Neural progenitor cell (in vitro differentiated cells): Measurements from ENCODE around the gene SERPINI2. TPM values are rescaled to one million over a fixed set of nuclear protein-coding genes. Genes with fewer than 3 reads are reported as not detected.

Experiments
- DNase-seq: peaks from one replicate; pipeline ENCODE4 v3.0.0-alpha.2; 2016; ENCODE audit warnings: low spot score
- H2AFZ ChIP-seq: fragments of 200-600 bp; sonication (generic); replicated peaks from 2 replicates; pipeline ENCODE4 v1.6.1; 2016; ENCODE audit warnings: antibody characterized with exemption
- H3F3A ChIP-seq: fragments of 200-600 bp; sonication (generic); 2 replicates; pipeline ENCODE4 v1.6.1; 2016; ENCODE audit warnings: antibody characterized with exemption, low read depth
- H3K27ac ChIP-seq: fragments of 200-600 bp; sonication (generic); 2 replicates; pipeline ENCODE4 v1.5.1; 2016; ENCODE audit warnings: mild to moderate bottlenecking
- H3K27me3 ChIP-seq: fragments of 200-600 bp; sonication (generic); 2 replicates; pipeline ENCODE4 v1.6.1; 2016; ENCODE audit warnings: mild to moderate bottlenecking, moderate library complexity
- H3K36me3 ChIP-seq: fragments of 200-600 bp; sonication (generic); 2 replicates; pipeline ENCODE4 v1.5.1; 2016
- H3K4me1 ChIP-seq: fragments of 200-600 bp; sonication (generic); 2 replicates; pipeline ENCODE4 v1.6.1; 2016; ENCODE audit warnings: mixed run types
- H3K4me2 ChIP-seq: fragments of 200-600 bp; sonication (generic); 2 replicates; pipeline ENCODE4 v1.6.1; 2016
- H3K4me3 ChIP-seq: fragments of 200-600 bp; sonication (generic); 2 replicates; pipeline ENCODE4 v1.5.1; 2016
- H3K79me2 ChIP-seq: fragments of 200-600 bp; sonication (generic); 2 replicates; pipeline ENCODE4 v1.6.1; 2016; ENCODE audit warnings: low read depth
- H3K9ac ChIP-seq: fragments of 200-600 bp; sonication (generic); 2 replicates; pipeline ENCODE4 v1.6.1; 2016
- H3K9me3 ChIP-seq: fragments of 200-600 bp; sonication (generic); 2 replicates; pipeline ENCODE4 v1.5.1; 2016; ENCODE audit warnings: low read depth
- H4K20me1 ChIP-seq: fragments of 200-600 bp; sonication (generic); 2 replicates; pipeline ENCODE4 v1.6.1; 2016; ENCODE audit warnings: low read depth
- H3K27ac Mint-ChIP-seq: 3 replicates; pipeline ENCODE4 v1.8.0; 2021; ENCODE audit warnings: mixed read lengths
- H3K27me3 Mint-ChIP-seq: 2 replicates; pipeline ENCODE4 v1.8.0; 2022; ENCODE audit warnings: low read depth, mild to moderate bottlenecking, inconsistent platforms, moderate library complexity, mixed read lengths; ENCODE audit not compliant: insufficient read depth
- H3K36me3 Mint-ChIP-seq: 3 replicates; pipeline ENCODE4 v1.8.0; 2021; ENCODE audit warnings: mixed read lengths
- H3K4me1 Mint-ChIP-seq: 3 replicates; pipeline ENCODE4 v1.8.0; 2021; ENCODE audit warnings: mixed read lengths
- H3K4me3 Mint-ChIP-seq: 3 replicates; pipeline ENCODE4 v1.8.0; 2021; ENCODE audit warnings: mild to moderate bottlenecking, moderate library complexity, mixed read lengths
- H3K9me3 Mint-ChIP-seq: 3 replicates; pipeline ENCODE4 v1.8.0; 2020; ENCODE audit warnings: mixed read lengths
- CTCF ChIP-seq: fragments of 200-600 bp; sonication (generic); IDR thresholded peaks from 2 replicates; pipeline ENCODE4 v1.5.1; 2017; ENCODE audit warnings: antibody characterized with exemption, mild to moderate bottlenecking
- EZH2 ChIP-seq: fragments of 200-600 bp; sonication (generic); IDR thresholded peaks from 2 replicates; pipeline ENCODE4 v1.6.1; 2017; ENCODE audit warnings: antibody characterized with exemption, mild to moderate bottlenecking, moderate library complexity
- EZH2phosphoT487 ChIP-seq: fragments of 200-600 bp; sonication (generic); IDR thresholded peaks from 2 replicates; pipeline ENCODE4 v1.6.1; 2017; ENCODE audit warnings: antibody characterized with exemption
- total RNA-seq: library from RNA; depleted of rRNA; stranded (reverse); fragments of >200 nt; gene quantifications from 2 replicates; pipeline ENCODE4 v1.2.3, GENCODE V29; 2015; ENCODE audit warnings: low replicate concordance

The SERPINI2 gene
- total RNA-seq, 1 donor from 2014 or later: not detected

DNA sequence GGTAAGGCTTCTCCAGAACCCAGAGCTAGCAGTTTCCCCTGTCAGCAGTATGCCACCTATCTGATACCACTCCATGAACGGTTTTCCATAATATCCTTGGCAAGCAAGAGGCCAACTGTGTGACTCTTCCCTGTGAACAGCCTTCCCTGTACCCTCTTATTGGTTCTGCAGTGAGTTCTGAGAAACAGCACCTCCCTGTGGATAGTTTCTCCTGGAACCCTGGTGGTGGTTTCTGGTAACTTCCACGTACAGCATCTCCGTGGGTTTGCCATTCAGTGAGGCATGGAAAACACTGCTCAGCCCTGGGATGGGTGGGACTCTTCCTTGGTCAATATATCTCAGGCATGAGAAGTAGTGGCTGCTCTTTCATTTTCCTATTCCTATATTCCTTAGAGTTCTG is 19.4 kb upstream of the SERPINI2 start:
- TF ChIP-seq EZH2phosphoT487: no peak
- TF ChIP-seq CTCF: peak; percentile 66
- Histone ChIP-seq H3K79me2 (no peaks in the 10 kb centered on the region), H3K4me1 (no peaks in the 10 kb centered on the region), H3K36me3 (no peaks in the 10 kb centered on the region), H3K9ac (no peak overlapping the region), H4K20me1 (no peaks in the 10 kb centered on the region), H3K4me2 (no peak overlapping the region), H3K27me3 (no peaks in the 10 kb centered on the region), H3F3A (no peaks in the 10 kb centered on the region), H3K9me3 (no peaks in the 10 kb centered on the region), H2AFZ (no peak overlapping the region), H3K27ac (no peak overlapping the region), H3K4me3 (no peak overlapping the region)
- Mint-ChIP-seq H3K27ac (no peak overlapping the region), H3K36me3 (no peaks in the 10 kb centered on the region), H3K4me1 (peaks cover 6% of the 10 kb centered on the region), H3K9me3 (no peaks in the 10 kb centered on the region), H3K4me3 (no peak overlapping the region), H3K27me3 (peaks cover 2% of the 10 kb centered on the region)
- peak; percentile 54 for DNase-seq

GRCh38 chr3:167491621-167492020 is 17.8 kb upstream of the SERPINI2 start:
- Mint-ChIP-seq H3K4me3 (no peak overlapping the region), H3K9me3 (no peaks in the 10 kb centered on the region), H3K4me1 (peaks cover 6% of the 10 kb centered on the region), H3K27me3 (peaks cover 2% of the 10 kb centered on the region), H3K27ac (no peak overlapping the region), H3K36me3 (no peaks in the 10 kb centered on the region)
- Histone ChIP-seq H3K36me3 (no peaks in the 10 kb centered on the region), H3K4me1 (no peaks in the 10 kb centered on the region), H3K27me3 (no peaks in the 10 kb centered on the region), H3K27ac (no peak overlapping the region), H3F3A (no peaks in the 10 kb centered on the region), H2AFZ (no peak overlapping the region), H3K9me3 (no peaks in the 10 kb centered on the region), H4K20me1 (no peaks in the 10 kb centered on the region), H3K9ac (no peak overlapping the region), H3K4me3 (no peak overlapping the region), H3K79me2 (no peaks in the 10 kb centered on the region), H3K4me2 (no peak overlapping the region)
- DNase-seq: no peak
- TF ChIP-seq CTCF: no peak
- no peak for TF ChIP-seq EZH2phosphoT487
- TF ChIP-seq EZH2: no peak

GRCh38 chr3:167489571-167489970 is 15.7 kb upstream of the SERPINI2 start:
- H3K27ac ChIP-seq: no peak overlapping the region
- H3K4me3 ChIP-seq: no peak overlapping the region
- no peaks in the 10 kb centered on the region for H3K4me1 ChIP-seq
- Mint-ChIP-seq H3K27ac (no peak overlapping the region), H3K4me3 (no peak overlapping the region), H3K4me1 (peaks cover 6% of the 10 kb centered on the region), H3K27me3 (peaks cover 2% of the 10 kb centered on the region), H3K36me3 (no peaks in the 10 kb centered on the region), H3K9me3 (no peaks in the 10 kb centered on the region)
- H3K9me3 ChIP-seq: no peaks in the 10 kb centered on the region
- no peak overlapping the region for H3K4me2 ChIP-seq
- H3K79me2 ChIP-seq: no peaks in the 10 kb centered on the region
- no peak overlapping the region for H3K9ac ChIP-seq
- no peaks in the 10 kb centered on the region for H3K36me3 ChIP-seq
- no peak overlapping the region for H2AFZ ChIP-seq
- no peaks in the 10 kb centered on the region for H3F3A ChIP-seq
- H4K20me1 ChIP-seq: no peaks in the 10 kb centered on the region
- no peak for DNase-seq
- no peaks in the 10 kb centered on the region for H3K27me3 ChIP-seq
- TF ChIP-seq EZH2phosphoT487: no peak
- no peak for TF ChIP-seq EZH2
- TF ChIP-seq CTCF: no peak
